Suprapubic skin (tissue), 4 donors: ENCODE measurements around the gene PCGF3. TPM values are rescaled to one million over a fixed set of nuclear protein-coding genes. Genes with fewer than 3 reads are reported as not detected.

ENCODE experiments used
- DNase-seq, 2 donors: peaks; one replicate each; pipeline ENCODE4 v3.0.0-alpha.2; 2019; ENCODE audit warnings: low spot score in 2 of 2
- H3K27ac ChIP-seq: fragments of 200-600 bp; sonication (generic); one replicate; pipeline ENCODE4 v1.5.1; 2019
- H3K27me3 ChIP-seq: fragments of 200-600 bp; sonication (generic); one replicate; pipeline ENCODE4 v1.5.1; 2019
- H3K36me3 ChIP-seq: fragments of 200-600 bp; sonication (generic); one replicate; pipeline ENCODE4 v1.5.1; 2019
- H3K4me1 ChIP-seq: fragments of 200-600 bp; sonication (generic); one replicate; pipeline ENCODE4 v1.5.1; 2019
- H3K4me3 ChIP-seq: fragments of 200-600 bp; sonication (generic); one replicate; pipeline ENCODE4 v1.5.1; 2019; ENCODE audit warnings: mild to moderate bottlenecking
- H3K9me3 ChIP-seq: fragments of 200-600 bp; sonication (generic); one replicate; pipeline ENCODE4 v1.5.1; 2019
- EP300 ChIP-seq: sonication (generic); formaldehyde crosslinking; IDR thresholded peaks from one replicate; pipeline ENCODE4 v1.6.1; 2017; ENCODE audit warnings: antibody characterized with exemption
- POLR2A ChIP-seq, 2 donors: fragments of 450-650 bp; IDR thresholded peaks; one replicate each; pipeline ENCODE4 v1.6.1; 2017; ENCODE audit warnings: antibody characterized with exemption in 2 of 2, mild to moderate bottlenecking in 2 of 2, moderate library complexity in 2 of 2
- POLR2AphosphoS5 ChIP-seq, 3 donors: sonication (generic); formaldehyde crosslinking; IDR thresholded peaks; one replicate each; pipeline ENCODE4 v1.6.1; 2017; ENCODE audit warnings: antibody characterized with exemption in 3 of 3
- WGBS: methylation state at CpG from one replicate; pipeline ENCODE4 v1.1.5; 2018; 5-methylcytosine and 5-hydroxymethylcytosine counted together
- total RNA-seq, 4 donors: library from RNA; depleted of rRNA; stranded (reverse); fragments of >200 nt; gene quantifications; one replicate each; pipeline ENCODE4 v1.1.0, GENCODE V29; 2016
- TF ChIP-seq, protein P1 (sequence below), 2 donors: fragments of 200-600 bp in 1 of 2; fragments of 450-650 bp in 1 of 2; sonication (generic) in 1 of 2; IDR thresholded peaks; one replicate each; pipeline ENCODE4 v1.5.1; 2016 to 2019; ENCODE audit warnings: antibody characterized with exemption in 2 of 2, mild to moderate bottlenecking in 1 of 2, moderate library complexity in 1 of 2

The PCGF3 gene
- total RNA-seq, 4 donors from 2014 or later: 59.7 to 152 (median 71.2) TPM

- peaks cover 66% of the 10 kb centered on the region for H3K4me1 ChIP-seq
Measured at GRCh38 chr4:707929-708630, 2.4 kb downstream of the PCGF3 start.

DNA sequence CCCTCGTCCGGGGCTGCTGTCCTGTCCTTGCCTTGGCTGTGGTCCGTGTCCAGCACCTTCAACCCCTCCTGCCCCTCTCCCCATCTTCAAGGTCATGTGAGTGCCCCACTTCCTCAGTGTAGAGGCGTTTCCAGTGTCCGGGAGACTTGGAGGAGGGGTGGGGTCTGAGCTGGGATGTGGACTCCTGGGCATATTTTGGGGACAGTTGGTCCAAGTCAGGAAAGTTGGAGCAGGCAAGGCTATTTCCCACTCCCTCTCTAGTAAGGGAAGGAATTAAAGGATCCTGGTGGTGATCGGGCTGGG, 3.0 kb downstream of the PCGF3 start:
- H3K4me1 ChIP-seq: peaks cover 64% of the 10 kb centered on the region
- no peaks in the 10 kb centered on the region for H3K9me3 ChIP-seq
- TF ChIP-seq EP300 (no peak), POLR2AphosphoS5 (IDR thresholded peaks at IDR 0.05) (no peak), POLR2A (IDR thresholded peaks at IDR 0.05) (no peak)
- TF ChIP-seq, protein P1, sequence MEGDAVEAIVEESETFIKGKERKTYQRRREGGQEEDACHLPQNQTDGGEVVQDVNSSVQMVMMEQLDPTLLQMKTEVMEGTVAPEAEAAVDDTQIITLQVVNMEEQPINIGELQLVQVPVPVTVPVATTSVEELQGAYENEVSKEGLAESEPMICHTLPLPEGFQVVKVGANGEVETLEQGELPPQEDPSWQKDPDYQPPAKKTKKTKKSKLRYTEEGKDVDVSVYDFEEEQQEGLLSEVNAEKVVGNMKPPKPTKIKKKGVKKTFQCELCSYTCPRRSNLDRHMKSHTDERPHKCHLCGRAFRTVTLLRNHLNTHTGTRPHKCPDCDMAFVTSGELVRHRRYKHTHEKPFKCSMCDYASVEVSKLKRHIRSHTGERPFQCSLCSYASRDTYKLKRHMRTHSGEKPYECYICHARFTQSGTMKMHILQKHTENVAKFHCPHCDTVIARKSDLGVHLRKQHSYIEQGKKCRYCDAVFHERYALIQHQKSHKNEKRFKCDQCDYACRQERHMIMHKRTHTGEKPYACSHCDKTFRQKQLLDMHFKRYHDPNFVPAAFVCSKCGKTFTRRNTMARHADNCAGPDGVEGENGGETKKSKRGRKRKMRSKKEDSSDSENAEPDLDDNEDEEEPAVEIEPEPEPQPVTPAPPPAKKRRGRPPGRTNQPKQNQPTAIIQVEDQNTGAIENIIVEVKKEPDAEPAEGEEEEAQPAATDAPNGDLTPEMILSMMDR (IDR thresholded peaks at IDR 0.05): no peak
- no peak overlapping the region for H3K4me3 ChIP-seq
- DNase-seq: peak in 1 of 2 donors; percentile 69
- no peak overlapping the region for H3K27ac ChIP-seq
- 79% methylated on average over 6 of the region's 6 CpGs for WGBS
- H3K27me3 ChIP-seq: no peaks in the 10 kb centered on the region
- H3K36me3 ChIP-seq: no peaks in the 10 kb centered on the region

More at GRCh38 chr4:707929-708630, 2.4 kb downstream of the PCGF3 start:
- Histone ChIP-seq H3K27ac (no peak overlapping the region), H3K36me3 (no peaks in the 10 kb centered on the region), H3K9me3 (no peaks in the 10 kb centered on the region), H3K27me3 (no peaks in the 10 kb centered on the region), H3K4me3 (peak overlapping the region; percentile 96)
- 80% methylated on average over 2 of the region's 11 CpGs for WGBS
- TF ChIP-seq POLR2AphosphoS5 (IDR thresholded peaks at IDR 0.05) (no peak), POLR2A (IDR thresholded peaks at IDR 0.05) (no peak), EP300 (no peak)
- TF ChIP-seq, protein P1 (IDR thresholded peaks at IDR 0.05): no peak
- peak in 1 of 2 donors; percentile 80 for DNase-seq

DNA sequence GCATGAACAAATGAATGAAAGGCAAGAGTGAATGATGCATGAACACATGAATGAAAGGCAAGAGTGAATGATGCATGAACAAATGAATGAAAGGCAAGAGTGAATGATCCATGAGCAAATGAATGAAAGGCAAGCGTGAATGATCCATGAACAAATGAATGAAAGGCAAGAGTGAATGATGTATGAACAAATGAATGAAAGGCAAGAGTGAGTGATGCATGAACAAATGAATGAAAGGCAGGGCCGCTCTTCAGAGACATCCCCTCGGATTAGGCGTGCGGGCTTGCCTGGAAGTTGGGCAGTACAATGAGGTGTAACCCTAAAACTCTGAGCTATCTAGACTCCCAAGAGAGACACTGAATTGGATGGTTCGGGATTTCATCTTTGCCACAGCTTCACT, 3.7 kb downstream of the PCGF3 start:
- Histone ChIP-seq H3K27ac (no peak overlapping the region), H3K9me3 (no peaks in the 10 kb centered on the region), H3K4me3 (no peak overlapping the region), H3K4me1 (peaks cover 56% of the 10 kb centered on the region), H3K27me3 (no peaks in the 10 kb centered on the region), H3K36me3 (no peaks in the 10 kb centered on the region)
- DNase-seq: no peak
- no peak for TF ChIP-seq EP300
- no peak for TF ChIP-seq POLR2AphosphoS5 (IDR thresholded peaks at IDR 0.05)
- TF ChIP-seq, protein P1 (IDR thresholded peaks at IDR 0.05): no peak
- no peak for TF ChIP-seq POLR2A (IDR thresholded peaks at IDR 0.05)
- WGBS: 90% methylated on average over 6 of the region's 6 CpGs

- Histone ChIP-seq H3K4me3 (no peak overlapping the region), H3K9me3 (no peaks in the 10 kb centered on the region), H3K4me1 (peaks cover 48% of the 10 kb centered on the region), H3K27me3 (no peaks in the 10 kb centered on the region), H3K36me3 (no peaks in the 10 kb centered on the region), H3K27ac (no peak overlapping the region)
- no peak for DNase-seq
- TF ChIP-seq EP300: no peak
- TF ChIP-seq, protein P1 (IDR thresholded peaks at IDR 0.05): no peak
- no peak for TF ChIP-seq POLR2AphosphoS5 (IDR thresholded peaks at IDR 0.05)
- no peak for TF ChIP-seq POLR2A (IDR thresholded peaks at IDR 0.05)
- WGBS: 65% methylated on average over 9 of the region's 9 CpGs
Measured at GRCh38 chr4:710116-710515, 4.5 kb downstream of the PCGF3 start.

GRCh38 chr4:710916-711315, 5.3 kb downstream of the PCGF3 start:
- H3K27ac ChIP-seq: no peak overlapping the region
- no peaks in the 10 kb centered on the region for H3K36me3 ChIP-seq
- WGBS: 80% methylated on average over 13 of the region's 13 CpGs
- H3K27me3 ChIP-seq: no peaks in the 10 kb centered on the region
- TF ChIP-seq POLR2AphosphoS5 (IDR thresholded peaks at IDR 0.05): no peak
- TF ChIP-seq, protein P1 (IDR thresholded peaks at IDR 0.05): no peak
- no peak for TF ChIP-seq POLR2A (IDR thresholded peaks at IDR 0.05)
- TF ChIP-seq EP300: no peak
- no peak overlapping the region for H3K4me3 ChIP-seq
- H3K9me3 ChIP-seq: no peaks in the 10 kb centered on the region
- peak in 1 of 2 donors; percentile 77 for DNase-seq
- H3K4me1 ChIP-seq: peaks cover 46% of the 10 kb centered on the region
